Common myeloid progenitor, CD34-positive (primary cell): ENCODE measurements around the gene PRR20G.
"Not testable (repeated sequence)": the region's sequence is repeated elsewhere in the genome, so short reads cannot be mapped to it uniquely, and the experiment has no call there.

ENCODE experiments used
- CTCF ChIA-PET: fragments of 350-600 bp; sonication (Branson Sonifier 250); formaldehyde crosslinking; loops from one replicate; lab custom pipeline; 2021; ENCODE audit warnings: antibody characterized with exemption; lab: Charles Lee
- POLR2A ChIA-PET: fragments of 350-600 bp; sonication (Branson Sonifier 250); formaldehyde crosslinking; loops from one replicate; lab custom pipeline; 2021; ENCODE audit warnings: antibody characterized with exemption; lab: Charles Lee
- DNase-seq, 3 donors: peaks; one replicate each; pipeline versions ENCODE4 v3.0.0 to v3.0.0-alpha.2; 2013
- H3K27ac ChIP-seq, 2 experiments: 1 replicate in 1 of 2; 2 replicates in 1 of 2; pipeline ENCODE4 v1.7.0; 2013; ENCODE audit warnings: inconsistent platforms in 2 of 2, low read length in 2 of 2, mild to moderate bottlenecking in 2 of 2, low read depth in 1 of 2, moderate library complexity in 1 of 2; ENCODE audit not compliant: severe bottlenecking in 2 of 2, insufficient read depth in 1 of 2, poor library complexity in 1 of 2
- H3K27me3 ChIP-seq, 5 experiments: replicated peaks in 2 of 5; 1 replicate in 3 of 5; 2 replicates in 2 of 5; pipeline versions ENCODE4 v1.6.1 to v1.7.0; 2013; ENCODE audit warnings: low read length in 4 of 5, mild to moderate bottlenecking in 2 of 5, moderate library complexity in 2 of 5, inconsistent platforms in 1 of 5; ENCODE audit not compliant: insufficient read depth in 5 of 5, control insufficient read depth in 4 of 5
- H3K36me3 ChIP-seq, 4 experiments: 1 replicate in 2 of 4; 2 replicates in 2 of 4; pipeline versions ENCODE4 v1.6.1 to v1.7.0; 2013; ENCODE audit warnings: low read length in 3 of 4, control low read depth in 1 of 4, mild to moderate bottlenecking in 1 of 4; ENCODE audit not compliant: control insufficient read depth in 4 of 4, insufficient read depth in 4 of 4
- H3K4me1 ChIP-seq, 4 experiments: 1 replicate in 3 of 4; 2 replicates in 1 of 4; pipeline versions ENCODE4 v1.6.1 to v1.7.1; 2013; ENCODE audit warnings: low read length in 3 of 4, mild to moderate bottlenecking in 3 of 4, control low read depth in 1 of 4, inconsistent platforms in 1 of 4, moderate library complexity in 1 of 4; ENCODE audit not compliant: control insufficient read depth in 4 of 4, insufficient read depth in 4 of 4; ENCODE audit errors: control extremely low read depth in 1 of 4
- H3K4me3 ChIP-seq, 7 experiments: 1 replicate in 4 of 7; 2 replicates in 3 of 7; pipeline versions ENCODE4 v1.5.1 to v1.7.0; 2013; ENCODE audit warnings: mild to moderate bottlenecking in 7 of 7, low read length in 6 of 7, moderate library complexity in 6 of 7, inconsistent platforms in 2 of 7, low read depth in 2 of 7, control low read depth in 1 of 7; ENCODE audit not compliant: insufficient read depth in 4 of 7, control insufficient read depth in 1 of 7; ENCODE audit errors: extremely low read depth in 1 of 7
- H3K9me3 ChIP-seq, 5 experiments: 1 replicate in 4 of 5; 2 replicates in 1 of 5; pipeline versions ENCODE4 v1.6.1 to v1.7.1; 2013; ENCODE audit warnings: low read length in 4 of 5, mild to moderate bottlenecking in 2 of 5, inconsistent platforms in 1 of 5, low read depth in 1 of 5, moderate library complexity in 1 of 5; ENCODE audit not compliant: control insufficient read depth in 4 of 5, insufficient read depth in 2 of 5; ENCODE audit errors: control extremely low read depth in 1 of 5
- WGBS: methylation state at CpG from one replicate; pipeline ENCODE4 v1.1.5; 2013; ENCODE audit not compliant: insufficient coverage; 5-methylcytosine and 5-hydroxymethylcytosine counted together

Gene PRR20G

GRCh38 chr3:127304121-127304744 is 16.4 kb upstream of the PRR20G start:
- Histone ChIP-seq H3K27me3 (peaks cover 0 to 52% (median 0%) of the 10 kb centered on the region in 5 experiments), H3K36me3 (no peaks in the 10 kb centered on the region), H3K27ac (no peak overlapping the region), H3K9me3 (no peaks in the 10 kb centered on the region), H3K4me3 (no peak overlapping the region), H3K4me1 (no peaks in the 10 kb centered on the region)
- ChIA-PET POLR2A (no interaction called here), CTCF (interaction anchor here (1.4 kb wide), 1 partner anchor 17 kb away, joined by 4 read pairs; no protein-coding TSS in a partner anchor)
- WGBS = 66% methylated on average over 14 of the region's 25 CpGs
- DNase-seq = no peak

DNA sequence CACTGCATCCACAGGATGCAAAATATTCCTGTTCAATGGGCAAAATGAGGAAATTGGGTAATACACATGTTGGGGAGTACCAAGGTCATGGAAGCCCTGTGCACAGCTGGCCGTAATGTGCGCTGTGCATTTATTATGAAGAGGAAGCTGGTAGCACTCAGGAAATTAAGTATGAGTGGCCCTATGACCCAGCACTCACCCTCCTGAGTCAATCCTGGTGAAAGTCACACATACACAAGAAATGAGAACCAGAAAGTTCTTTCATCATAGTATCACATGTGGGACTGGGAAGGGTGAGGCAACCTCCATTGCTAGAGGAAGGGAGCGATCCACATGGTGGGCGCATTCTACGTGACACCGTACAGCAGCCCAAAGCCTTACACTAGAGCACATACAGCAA is 11.4 kb upstream of the PRR20G start:
- 88% methylated on average over 5 of the region's 6 CpGs for WGBS
- H3K36me3 ChIP-seq = no peaks in the 10 kb centered on the region
- no peaks in the 10 kb centered on the region for H3K9me3 ChIP-seq
- H3K4me1 ChIP-seq = no peaks in the 10 kb centered on the region
- CTCF ChIA-PET = no interaction called here
- no peak overlapping the region for H3K27ac ChIP-seq
- DNase-seq = no peak
- H3K4me3 ChIP-seq = no peak overlapping the region
- POLR2A ChIA-PET = no interaction called here
- peaks cover 0 to 46% (median 6%) of the 10 kb centered on the region in 5 experiments for H3K27me3 ChIP-seq

DNA sequence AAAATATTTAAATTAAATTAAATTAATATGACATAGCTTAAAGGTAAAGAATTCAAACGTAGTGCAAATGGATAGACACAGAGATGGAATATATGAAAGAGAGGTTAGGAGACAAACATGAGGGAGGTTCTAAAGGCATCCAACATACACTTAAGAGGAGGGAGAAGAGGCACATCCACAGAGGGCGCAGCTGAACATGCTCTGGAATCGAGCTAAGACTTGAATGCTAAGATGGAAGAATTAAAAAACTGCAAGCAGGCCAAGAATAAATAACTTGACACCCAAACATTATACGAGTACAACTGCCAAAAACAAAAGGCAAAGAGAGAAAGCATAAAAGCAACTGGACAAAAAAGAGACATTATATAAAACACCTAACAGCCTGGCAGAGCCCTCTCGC is 9.1 kb upstream of the PRR20G start:
- POLR2A ChIA-PET = no interaction called here
- Histone ChIP-seq H3K27me3 (peaks cover 0 to 50% (median 6%) of the 10 kb centered on the region in 5 experiments), H3K4me3 (no peak overlapping the region), H3K9me3 (peaks cover 0 to 5% (median 0%) of the 10 kb centered on the region in 5 experiments), H3K36me3 (no peaks in the 10 kb centered on the region), H3K27ac (no peak overlapping the region), H3K4me1 (no peaks in the 10 kb centered on the region)
- CTCF ChIA-PET = no interaction called here
- DNase-seq = no peak
- WGBS = 81% methylated on average over 2 of the region's 5 CpGs

DNA sequence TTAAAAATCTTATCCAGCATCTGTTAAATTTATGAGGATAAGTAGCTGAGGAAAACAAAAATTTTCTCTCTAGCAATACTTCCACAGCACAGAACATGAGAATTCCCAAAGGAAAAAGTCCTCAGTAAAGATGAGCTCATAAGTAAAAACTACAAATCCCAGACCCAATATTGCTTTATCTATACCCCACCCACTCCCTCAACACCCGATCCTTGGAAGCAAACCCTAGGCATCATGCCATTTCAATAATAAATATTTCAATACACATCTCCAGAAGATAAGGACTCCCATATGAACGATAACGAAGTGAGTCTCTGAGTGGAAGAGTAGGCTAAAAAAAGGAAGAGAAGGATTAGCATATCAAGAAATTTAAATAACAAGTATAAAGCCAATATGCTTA is 8.3 kb upstream of the PRR20G start:
- no peak overlapping the region for H3K27ac ChIP-seq
- H3K4me3 ChIP-seq = no peak overlapping the region
- ChIA-PET CTCF (no interaction called here), POLR2A (no interaction called here)
- peaks cover 0 to 5% (median 0%) of the 10 kb centered on the region in 5 experiments for H3K9me3 ChIP-seq
- DNase-seq = no peak
- no peaks in the 10 kb centered on the region for H3K4me1 ChIP-seq
- no CpG with 5 or more reads among the region's 3 CpGs for WGBS
- H3K36me3 ChIP-seq = no peaks in the 10 kb centered on the region
- peaks cover 0 to 45% (median 6%) of the 10 kb centered on the region in 5 experiments for H3K27me3 ChIP-seq

- H3K4me3 ChIP-seq, H3K36me3 ChIP-seq, H3K9me3 ChIP-seq, DNase-seq, POLR2A ChIA-PET, H3K27ac ChIP-seq, H3K4me1 ChIP-seq, CTCF ChIA-PET: not testable (repeated sequence)
- H3K27me3 ChIP-seq = peaks cover 0 to 28% (median 6%) of the 10 kb centered on the region in 5 experiments
- 96% methylated on average over 3 of the region's 16 CpGs for WGBS
Measured at GRCh38 chr3:127293650-127294049, 5.8 kb upstream of the PRR20G start.

DNA sequence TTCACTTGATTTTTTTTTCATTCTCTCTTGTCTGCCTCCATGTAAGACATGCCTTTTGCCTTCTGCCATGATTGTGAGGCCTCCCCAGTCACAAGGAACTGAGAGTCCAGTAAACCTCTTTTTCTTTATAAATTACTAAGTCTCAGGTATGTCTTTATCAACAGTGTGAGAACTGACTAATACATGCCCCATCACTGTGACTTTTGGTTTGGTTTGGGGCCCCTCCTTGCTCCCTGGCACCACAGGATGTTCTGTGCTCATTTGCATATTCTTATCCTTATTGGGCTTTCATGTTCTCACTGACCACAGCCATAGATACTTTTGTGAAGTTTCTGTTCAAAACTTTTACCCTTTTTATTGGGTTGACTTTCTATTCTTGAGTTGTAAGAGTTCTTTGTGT is 3.8 kb upstream of the PRR20G start:
- POLR2A ChIA-PET = no interaction called here
- no peak overlapping the region for H3K4me3 ChIP-seq
- no peaks in the 10 kb centered on the region for H3K36me3 ChIP-seq
- H3K27ac ChIP-seq = no peak overlapping the region
- DNase-seq = no peak
- CTCF ChIA-PET = no interaction called here
- H3K4me1 ChIP-seq = no peaks in the 10 kb centered on the region
- H3K27me3 ChIP-seq = peaks cover 0 to 19% (median 6%) of the 10 kb centered on the region in 5 experiments
- H3K9me3 ChIP-seq = peaks cover 0 to 5% (median 0%) of the 10 kb centered on the region in 5 experiments

GRCh38 chr3:127291114-127291513 is 3.3 kb upstream of the PRR20G start:
- Histone ChIP-seq H3K36me3 (no peaks in the 10 kb centered on the region), H3K4me3 (no peak overlapping the region), H3K27ac (no peak overlapping the region), H3K27me3 (peaks cover 0 to 19% (median 6%) of the 10 kb centered on the region in 5 experiments), H3K9me3 (peaks cover 0 to 5% (median 0%) of the 10 kb centered on the region in 5 experiments), H3K4me1 (no peaks in the 10 kb centered on the region)
- POLR2A ChIA-PET = no interaction called here
- CTCF ChIA-PET = no interaction called here
- no peak for DNase-seq
- WGBS = no CpG with 5 or more reads among the region's 1 CpG
